ENCODE data around the gene SIDT1.

DNA sequence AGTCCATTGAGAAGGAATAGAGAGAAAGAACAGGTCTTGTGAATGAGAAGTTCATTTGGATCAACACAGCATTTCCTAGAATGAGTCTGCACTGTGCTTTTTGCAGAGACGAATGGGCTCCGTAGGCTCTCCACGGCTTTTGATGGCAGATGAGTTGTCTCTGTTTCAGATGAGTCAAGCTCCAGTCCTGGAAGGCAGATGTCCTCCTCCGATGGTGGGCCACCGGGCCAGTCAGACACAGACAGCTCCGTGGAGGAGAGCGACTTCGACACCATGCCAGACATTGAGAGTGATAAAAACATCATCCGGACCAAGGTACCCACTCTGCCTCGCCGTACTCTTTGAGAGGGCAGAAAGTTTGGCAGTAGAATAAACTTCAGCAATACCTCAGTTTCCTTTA, 70.5 kb downstream of the SIDT1 start:
- TF ChIP-seq POLR2A (IDR thresholded peaks at IDR 0.05; ENCODE audit: low read depth, low read length), result no peak
- TF ChIP-seq POLR2AphosphoS5 (IDR thresholded peaks at IDR 0.05; ENCODE audit: low read depth, low read length), result no peak
- TF ChIP-seq TAF1 (IDR thresholded peaks at IDR 0.05; ENCODE audit: borderline replicate concordance, low read depth, low read length), result no peak
